HPDE6-E6E7 (cell line): Measurements from ENCODE around the gene PHLDB1.

Experiments used
- DNase-seq: peaks from one replicate; pipeline ENCODE4 v3.0.0; 2011; ENCODE audit warnings: missing footprints; ENCODE audit errors: extremely low spot score

Gene PHLDB1

DNA sequence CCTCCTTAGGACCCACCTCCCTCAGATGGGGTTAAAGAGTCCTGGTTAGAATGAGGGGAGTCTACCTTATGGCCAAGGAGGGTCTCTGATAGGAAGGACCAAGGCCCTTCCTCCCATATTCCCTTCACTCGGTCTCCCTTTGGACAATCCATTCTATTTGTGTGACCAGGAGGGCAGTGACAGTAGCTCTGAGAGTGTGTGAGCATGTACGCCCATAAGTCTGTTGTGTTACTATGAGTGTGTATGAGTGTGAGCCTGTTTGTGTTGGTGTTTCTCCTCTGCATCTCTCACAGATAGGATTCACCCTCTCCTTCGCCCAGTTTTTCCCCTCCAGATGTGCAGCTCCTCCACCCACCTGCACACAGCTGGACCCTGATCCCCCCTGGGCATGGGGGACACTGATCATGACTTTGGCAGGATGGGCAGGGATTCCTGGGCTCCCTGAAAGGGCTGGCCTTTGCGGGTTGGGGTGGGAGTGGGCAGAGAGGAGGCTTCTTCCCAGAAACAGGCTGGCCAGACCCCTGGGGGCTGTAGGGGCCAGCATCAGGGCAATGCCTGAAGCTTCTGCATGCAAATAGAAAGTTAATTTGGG, 14.5 kb downstream of the PHLDB1 start:
- DNase-seq: no peak

DNA sequence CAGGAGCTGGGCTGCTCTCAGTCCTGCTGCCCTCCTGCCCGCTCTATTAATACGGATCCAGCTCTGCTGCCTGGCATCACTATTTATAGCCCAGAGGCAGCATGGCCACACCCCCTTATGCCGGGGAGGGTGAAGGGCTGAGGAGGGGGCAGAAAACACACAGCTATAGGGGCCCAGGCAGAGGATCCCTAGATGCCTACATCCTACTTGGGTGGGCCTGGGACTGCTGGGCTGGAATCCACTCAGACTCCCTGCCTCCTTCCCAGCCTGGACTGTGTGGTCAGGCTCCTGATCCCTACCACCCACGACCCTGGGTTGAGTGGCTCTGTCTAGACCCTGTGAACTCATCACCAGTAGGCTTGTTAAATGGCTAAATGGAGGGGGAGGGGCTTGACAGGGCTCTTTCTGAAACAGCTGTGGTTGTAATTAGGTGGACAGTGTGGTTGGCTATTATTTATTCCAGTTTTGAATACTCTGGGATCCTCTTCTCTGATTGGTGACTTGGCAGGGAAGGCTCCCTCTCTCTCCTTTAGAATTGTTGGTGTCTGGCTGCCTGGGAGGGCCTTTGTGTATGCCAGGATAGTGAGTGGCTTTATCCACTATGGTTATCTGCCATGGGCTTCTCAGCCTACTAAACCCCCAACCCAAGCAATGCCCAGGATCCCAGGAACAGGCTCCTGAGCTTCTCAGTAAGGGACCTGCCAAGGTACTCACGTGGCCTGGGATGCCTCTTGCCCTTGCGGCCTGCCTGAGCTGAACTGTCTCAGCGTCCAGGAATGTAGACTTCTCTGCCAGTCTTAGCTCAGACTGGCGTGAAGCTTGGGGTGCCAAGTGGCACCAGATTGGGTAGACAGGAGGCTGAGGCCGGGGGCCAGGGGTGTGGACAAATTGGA, 15.2 kb downstream of the PHLDB1 start:
- DNase-seq: peak; percentile 89

DNA sequence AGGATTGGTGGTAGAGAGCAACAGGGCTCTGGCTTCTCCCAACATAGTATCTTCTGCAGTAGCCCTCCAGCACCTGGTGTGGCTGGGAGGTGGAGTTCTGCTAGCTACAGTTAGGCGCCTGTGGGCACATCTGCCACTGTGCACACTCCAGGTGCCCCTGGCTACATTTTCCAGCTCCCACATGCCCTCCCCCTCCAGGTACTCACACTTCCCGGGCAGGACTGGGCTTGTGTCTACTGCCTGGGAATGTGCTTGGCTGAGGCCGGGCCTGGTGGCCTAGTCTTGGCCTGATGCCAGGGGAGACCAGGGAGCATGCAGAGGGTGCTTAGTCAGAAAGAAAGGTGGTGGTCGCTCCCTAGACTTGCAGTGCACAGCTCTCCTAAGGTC, 15.8 kb downstream of the PHLDB1 start:
- DNase-seq: peak; percentile 78

DNA sequence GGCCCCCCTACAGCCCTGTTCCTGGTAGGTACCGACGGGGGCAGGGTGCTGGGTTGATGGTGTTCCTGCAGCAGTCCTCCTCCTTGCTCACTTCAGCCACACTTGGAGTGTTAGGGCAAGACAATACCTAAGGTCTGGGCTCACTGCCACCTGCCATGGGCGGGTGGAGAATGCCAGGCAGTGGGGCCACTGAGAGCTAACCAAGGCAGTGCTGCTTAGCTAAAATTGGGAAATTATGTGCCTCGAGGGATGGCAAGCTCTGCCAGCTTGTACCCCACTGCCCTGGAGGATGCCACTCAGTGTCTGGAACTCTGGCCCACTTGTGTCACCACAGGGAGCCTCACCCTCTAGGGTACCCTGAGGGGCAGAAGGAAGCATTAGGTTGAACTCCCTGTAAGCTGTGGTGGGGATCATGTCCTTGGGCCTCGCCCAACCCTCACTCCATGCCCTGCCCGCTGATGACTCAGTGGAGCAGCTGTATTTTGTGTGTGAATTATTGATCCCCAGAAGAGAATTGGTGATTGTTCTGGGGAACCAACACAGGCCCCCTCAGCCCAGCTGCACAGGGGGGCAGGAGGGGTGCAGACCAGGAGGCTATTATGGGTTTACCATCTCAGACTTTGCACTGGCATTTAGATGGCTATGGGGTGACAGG, 17.7 kb downstream of the PHLDB1 start:
- DNase-seq: no peak

DNA sequence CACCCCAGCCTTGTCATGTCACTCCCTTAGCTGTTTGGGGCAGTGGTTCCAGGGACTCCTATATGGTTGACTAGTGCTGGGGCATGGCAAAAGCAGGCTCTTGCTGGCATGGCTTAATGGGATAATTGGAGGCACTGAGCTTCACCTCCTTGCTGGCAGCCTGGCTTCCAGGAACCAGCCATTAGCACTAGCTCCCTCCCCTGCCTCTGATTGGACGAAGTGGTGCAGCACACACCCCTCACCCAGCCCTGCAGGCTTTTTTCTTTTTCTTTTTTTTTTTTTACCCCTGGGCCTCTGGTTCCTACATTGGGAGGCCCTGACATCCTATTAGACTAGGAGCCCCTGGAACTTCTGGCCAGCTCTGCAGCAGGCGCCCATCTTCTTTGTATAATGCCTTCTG, 18.6 kb downstream of the PHLDB1 start:
- no peak for DNase-seq

DNA sequence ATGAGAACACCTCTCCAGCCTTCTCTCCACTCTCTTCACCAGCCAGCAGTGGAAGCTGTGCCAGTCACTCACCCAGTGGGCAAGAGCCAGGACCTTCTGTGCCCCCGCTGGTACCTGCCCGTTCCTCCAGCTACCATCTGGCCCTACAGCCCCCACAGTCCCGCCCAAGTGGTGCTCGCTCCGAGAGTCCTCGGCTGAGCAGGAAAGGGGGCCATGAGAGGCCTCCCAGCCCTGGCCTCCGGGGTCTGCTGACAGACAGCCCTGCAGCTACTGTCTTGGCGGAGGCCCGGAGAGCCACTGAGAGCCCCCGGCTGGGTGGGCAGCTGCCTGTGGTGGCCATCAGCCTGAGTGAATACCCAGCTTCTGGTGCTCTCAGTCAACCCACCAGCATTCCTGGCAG, 20.2 kb downstream of the PHLDB1 start:
- DNase-seq: no peak

DNA sequence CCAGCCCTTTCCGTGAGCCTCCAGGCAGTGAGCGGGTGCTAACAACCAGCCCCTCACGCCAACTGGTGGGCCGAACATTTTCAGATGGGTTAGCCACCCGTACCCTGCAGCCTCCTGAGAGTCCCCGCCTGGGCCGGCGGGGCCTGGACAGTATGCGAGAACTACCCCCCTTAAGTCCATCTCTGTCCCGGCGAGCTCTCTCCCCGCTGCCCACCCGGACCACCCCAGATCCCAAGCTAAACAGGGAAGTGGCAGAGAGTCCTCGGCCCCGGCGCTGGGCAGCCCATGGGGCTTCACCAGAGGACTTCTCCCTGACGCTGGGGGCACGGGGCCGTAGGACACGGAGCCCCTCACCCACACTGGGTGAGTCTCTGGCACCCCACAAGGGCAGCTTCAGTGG, 20.6 kb downstream of the PHLDB1 start:
- no peak for DNase-seq

DNA sequence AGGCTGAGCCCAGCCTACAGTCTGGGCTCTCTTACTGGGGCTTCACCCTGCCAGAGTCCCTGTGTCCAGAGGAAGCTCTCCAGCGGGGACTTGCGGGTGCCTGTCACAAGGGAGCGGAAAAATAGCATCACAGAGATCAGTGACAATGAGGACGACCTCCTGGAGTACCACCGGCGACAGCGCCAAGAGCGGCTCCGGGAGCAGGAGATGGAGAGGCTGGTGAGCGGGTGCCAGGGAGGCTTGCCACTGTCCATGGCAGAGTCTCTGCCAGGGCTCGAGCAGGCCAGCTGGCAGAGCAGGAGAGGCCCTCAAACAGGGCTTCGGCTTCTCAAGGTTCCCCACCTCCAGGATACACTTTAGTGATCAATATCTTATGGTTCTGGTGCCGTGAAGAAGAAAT, 21.0 kb downstream of the PHLDB1 start:
- no peak for DNase-seq

DNA sequence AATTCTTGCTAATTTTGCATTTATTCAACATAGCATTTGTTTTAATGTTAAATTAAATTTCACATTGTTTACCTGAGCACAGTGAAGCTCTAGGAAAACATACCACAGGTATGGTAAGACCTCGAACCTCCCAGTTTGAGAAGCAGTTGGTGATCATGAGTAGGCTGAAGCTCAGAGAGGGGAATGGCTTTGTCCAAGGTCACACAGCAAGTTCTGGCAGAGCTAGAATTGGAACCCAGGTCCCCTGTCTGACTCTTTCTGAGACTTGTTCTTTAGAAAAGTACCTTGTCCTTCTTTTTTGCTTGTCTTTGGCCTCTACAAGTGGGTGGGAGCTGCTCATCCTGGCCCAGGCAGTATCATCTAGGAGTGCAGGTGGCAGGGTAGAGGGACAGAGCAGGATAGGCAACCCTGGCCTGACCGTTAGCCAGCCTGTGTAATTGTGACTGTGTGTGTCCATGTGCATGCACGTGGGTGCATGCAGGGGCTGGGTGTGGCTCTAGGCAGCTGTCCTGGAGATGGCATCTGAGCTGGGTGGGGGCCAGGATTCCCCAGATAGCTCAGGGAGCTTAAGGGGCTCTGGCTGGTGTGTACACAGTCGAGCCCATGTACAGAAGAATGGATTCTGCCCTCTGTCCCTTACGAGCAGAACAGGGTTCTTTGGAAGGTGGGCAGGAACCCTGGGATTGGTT, 21.6 kb downstream of the PHLDB1 start:
- DNase-seq: no peak

DNA sequence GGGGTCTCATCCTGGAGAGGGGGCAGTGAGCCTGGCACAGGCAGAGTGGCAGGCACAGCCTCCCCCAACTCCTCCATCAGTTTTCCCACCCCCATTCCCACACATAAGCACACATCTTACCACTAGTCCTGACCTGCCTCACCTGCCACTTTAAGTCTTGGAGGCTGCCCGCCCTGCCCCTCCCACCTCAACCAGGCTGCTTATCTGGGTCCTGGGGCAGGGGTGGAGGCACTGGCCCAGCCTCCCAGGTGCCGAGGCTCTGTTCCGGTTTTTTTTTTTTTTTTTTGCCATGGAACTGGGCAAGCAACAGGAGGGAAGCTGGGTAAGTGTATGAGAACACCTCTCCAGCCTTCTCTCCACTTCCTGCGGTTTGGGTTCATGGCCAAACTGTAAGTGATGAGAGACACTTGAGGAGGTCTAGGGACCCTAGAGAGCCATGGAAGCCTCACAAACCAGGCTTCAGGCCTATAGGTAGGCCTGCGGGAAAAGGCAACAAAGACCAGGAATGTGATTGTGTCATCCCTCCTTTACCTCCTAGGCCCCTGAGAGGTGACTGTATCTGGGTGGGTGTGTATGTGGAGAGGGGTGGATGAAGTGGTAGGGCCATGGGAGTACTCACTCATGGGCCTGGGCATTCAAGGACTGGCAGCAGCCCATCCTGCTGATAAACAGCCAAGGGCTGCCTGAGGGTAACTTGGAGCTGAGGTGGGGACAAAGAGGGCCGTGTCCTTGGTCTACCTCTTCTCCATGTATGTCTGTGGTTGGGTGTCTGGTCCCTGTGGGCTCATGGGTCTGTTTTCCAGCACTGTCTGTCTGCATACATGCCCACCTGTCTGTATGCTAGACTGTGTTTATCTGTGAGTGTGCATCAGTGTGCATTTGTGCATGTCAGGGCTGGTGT, 22.6 kb downstream of the PHLDB1 start:
- no peak for DNase-seq

DNA sequence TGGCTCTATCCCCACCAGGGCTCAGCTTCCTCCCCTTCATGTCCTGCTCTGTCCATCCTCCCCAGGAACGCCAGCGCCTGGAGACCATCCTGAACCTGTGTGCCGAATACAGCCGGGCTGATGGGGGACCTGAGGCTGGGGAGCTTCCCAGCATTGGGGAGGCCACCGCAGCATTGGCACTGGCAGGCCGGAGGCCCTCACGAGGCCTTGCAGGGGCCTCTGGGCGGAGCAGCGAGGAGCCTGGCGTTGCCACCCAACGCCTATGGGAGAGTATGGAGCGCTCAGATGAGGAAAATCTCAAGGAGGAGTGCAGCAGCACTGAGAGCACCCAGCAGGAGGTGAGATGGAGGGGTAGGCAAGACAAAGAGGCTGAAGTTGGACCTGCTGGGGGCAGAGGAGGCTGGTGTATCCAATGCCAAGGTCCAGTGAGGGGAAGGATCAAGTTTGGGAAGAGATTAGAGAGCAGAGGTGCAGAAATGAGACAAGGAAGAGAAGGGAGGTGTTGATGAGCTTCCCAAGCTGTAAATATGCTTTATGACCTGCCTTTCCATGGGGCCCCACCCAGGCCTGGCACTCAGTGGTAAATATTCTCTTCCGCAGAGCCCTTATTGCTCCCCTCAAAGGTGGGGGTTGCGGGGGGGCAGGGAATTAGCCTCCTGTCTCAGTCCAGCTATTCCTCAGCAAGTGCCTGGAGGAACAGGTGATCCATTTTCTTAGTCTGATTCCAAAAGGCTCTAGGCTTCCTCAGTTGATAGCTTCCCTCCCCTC, 23.9 kb downstream of the PHLDB1 start:
- no peak for DNase-seq

DNA sequence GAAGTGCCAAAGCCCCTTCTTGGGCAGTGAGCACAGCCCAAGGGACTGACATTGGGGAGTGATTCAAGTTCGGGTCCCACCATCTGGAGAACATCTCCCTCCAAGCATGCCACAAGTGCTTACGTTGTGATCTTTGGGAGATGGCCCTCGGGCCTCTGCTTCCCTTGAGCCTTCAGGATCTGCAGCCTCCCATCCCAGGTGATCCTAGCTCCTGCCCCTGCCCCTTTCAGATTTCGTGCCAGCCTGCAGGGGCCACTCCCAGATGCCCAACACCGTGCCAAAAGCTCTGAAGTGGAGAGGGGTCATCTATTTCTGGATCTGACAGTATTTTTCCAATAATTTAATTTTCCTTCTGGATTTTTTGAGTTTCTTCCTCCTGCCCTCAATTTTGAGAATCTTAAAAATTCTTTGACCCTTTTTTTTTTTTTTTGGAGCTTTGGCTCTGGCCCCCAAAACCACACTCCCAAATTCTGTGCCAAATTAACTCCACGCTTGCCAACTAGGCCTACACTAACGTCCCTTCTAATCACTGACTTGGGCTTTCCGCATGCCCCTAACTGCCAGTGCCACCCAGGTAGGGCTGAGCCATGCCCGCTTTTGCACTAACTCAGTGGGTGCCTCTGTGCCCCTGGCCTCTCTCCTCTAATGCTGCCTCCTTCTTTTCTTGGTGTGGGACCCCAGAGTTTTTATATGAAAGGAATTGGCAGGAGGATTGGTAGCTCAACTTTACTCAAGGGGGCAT, 25.3 kb downstream of the PHLDB1 start:
- no peak for DNase-seq

DNA sequence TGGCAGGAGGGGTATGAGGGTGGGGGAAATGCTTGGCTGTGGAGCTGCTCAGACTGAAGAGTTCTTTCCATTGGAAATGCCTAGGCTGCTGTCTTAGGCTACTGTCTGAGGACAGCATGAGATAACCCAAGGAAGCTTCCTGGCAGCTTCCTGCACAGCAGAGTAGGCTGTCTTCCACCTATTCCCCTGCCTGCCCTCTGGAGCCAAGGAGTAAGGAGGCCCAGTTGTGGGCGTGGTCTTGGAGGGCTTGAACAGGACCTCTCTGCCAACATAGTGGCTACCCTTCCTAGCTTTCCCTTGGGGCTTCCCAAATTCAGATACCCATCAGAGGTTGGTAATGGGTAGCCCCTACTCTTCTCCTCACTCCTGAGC, 25.9 kb downstream of the PHLDB1 start:
- DNase-seq: no peak

DNA sequence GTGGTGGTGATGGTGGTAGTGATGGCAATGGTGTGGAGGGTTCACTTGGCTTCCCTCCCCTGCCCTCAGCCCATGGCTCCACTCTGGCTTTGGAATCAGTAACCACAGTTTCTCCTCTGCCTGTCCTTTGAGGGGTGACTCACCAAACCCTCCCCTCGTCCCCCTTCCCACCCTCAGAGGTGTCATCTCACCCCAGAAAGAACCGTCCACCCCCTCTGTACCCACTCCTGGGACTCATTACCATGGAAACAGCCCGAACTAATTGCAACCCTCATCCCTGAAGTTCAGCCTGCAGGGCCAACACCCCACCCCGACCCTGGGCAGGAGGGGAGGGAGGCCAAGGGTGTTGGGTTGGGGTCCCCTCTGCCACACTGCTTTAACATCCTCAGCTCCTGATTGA, 26.6 kb downstream of the PHLDB1 start:
- no peak for DNase-seq

DNA sequence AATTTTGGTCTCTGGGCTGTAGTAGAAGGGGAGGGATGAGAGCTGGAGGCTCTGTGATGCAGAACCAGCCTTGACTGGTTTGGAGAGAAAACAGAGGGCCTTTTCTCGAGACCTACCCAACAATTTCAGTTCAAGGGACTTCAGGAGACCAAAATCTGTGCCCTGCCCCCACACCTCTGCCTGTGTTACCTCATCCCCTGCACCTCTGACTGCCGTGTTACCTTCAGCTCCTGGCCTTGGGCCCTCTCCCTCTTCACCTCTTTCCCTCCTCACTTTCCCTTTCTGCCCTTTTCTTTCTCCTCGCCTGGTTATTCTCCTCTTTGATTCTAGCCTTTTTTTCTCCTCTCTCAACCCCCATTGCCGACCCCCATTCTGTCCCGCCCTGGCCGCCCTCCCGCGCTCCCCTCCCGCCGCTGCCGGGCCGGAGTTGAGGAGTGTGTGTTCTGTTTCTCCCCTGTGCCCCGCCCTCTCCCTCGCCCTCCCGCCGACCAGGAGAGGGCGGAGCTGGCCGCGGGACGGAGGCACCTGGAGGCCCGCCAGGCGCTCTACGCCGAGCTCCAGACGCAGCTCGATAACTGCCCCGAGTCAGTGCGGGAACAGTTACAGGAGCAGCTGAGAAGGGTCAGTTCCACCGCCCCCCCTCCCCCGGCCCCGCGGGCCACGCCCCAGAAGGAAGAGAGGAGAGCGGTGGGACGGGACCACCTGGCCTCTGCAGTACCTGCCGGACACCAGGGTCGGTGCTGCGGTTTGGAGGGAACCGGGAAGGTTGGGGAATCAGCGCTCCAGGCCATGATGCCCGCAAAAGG, 27.2 kb downstream of the PHLDB1 start:
- no peak for DNase-seq

DNA sequence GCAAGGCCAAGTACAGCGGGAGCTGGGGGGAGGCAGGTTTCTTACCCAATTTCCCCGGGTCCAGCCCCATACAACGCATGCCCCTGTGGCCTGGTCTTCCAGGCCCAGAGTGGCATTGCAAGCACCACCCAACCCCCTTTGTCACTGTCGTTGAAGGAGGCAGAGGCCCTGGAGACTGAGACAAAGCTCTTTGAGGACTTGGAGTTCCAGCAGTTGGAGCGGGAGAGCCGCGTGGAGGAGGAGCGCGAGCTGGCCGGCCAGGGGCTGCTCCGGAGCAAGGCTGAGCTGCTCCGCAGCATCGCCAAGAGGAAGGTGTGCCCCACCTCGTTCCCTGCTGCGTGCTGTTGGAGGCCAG, 27.8 kb downstream of the PHLDB1 start:
- DNase-seq: no peak

DNA sequence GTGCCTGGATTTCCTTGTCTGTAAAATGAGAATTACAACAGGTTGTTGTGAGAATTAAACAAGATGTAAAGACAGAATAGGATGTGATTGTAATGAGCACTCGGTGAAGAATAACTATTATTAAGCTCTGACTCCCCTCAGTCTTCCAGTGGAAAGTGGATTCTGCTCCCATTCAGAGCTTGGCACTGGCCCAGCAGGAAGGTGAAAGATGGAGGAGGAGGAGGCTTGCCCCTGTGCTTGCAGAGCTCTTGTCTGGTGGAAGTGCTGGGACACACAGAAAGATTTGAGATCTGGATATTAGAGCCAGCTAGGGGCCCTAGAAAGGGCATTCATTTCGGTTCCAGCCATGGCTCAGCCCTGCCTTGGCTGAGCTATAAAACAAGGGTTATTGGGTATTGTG, 28.2 kb downstream of the PHLDB1 start:
- no peak for DNase-seq

DNA sequence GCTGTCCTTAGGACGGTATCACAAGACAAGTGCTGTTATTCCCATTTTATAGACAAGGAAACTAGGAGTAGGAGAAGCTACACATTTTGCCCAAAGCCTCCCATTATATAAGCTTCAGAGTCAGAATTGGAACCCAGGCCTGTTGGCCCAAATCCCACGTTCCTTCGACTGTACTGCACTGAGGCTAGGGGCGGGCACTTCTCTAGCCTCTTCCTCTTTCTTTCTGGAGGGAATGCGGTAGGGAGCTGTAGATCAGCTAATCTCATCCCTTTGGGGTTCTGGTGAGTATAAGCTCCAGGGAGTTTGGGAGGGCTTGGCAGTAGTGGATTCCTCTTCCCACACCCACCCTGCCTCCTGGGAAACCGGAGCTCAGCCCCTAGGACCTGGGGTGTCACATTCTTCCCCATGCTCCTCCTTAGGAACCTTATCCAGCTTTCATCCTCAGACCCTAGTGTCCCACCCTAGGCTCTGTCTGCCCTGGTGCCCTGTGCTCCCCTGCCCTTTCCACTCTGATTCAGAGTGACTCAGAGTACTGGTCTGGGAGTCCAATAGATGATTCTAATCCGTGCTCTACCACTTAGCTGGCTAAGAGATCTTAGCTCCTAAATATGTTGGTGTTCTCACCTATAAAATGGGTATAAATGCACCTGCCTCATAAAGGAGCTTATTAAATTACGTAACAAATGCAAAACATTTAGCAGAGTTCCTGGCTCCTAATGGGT, 29.3 kb downstream of the PHLDB1 start:
- no peak for DNase-seq

DNA sequence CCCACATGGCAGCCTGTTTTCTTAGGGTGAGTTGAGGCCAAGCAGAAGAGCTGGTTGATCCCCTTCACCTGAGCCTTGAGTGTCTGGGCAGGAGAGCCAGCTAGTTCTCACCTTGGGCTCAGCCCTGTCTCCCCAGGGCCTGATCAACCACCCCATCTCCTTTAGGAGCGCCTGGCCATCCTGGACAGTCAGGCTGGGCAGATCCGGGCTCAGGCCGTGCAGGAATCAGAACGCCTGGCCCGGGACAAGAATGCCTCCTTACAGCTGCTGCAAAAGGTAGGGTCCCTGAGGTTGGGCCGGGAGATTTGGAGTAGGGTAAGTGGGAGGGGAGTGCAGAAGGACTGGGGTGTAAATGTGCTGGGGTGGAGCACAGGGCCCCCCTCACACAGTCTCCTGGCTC, 31.3 kb downstream of the PHLDB1 start:
- no peak for DNase-seq
